Measurements from ENCODE around the gene CXCR1.

DNA sequence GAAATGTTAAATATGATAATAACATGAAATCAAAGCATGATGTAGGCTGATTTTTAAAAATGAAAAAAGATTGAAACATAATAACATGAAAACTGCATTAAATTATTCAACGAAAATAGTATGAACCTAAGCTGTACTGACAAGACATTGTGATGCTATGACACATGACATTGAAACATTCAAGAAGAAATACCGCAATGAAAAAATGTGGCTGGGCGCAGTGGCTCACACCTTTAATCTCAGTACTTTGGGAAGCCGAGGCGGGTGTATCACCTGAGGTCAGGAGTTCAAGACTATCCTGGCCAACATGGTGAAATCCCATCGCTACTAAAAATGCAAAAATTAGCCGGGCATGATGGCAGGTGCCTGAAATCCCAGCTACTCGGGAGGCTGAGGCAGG, 14.6 kb downstream of the CXCR1 start:
- TF ChIP-seq EZH2phosphoT487 (IDR thresholded peaks at IDR 0.05) = no peak
- TF ChIP-seq, protein P1, sequence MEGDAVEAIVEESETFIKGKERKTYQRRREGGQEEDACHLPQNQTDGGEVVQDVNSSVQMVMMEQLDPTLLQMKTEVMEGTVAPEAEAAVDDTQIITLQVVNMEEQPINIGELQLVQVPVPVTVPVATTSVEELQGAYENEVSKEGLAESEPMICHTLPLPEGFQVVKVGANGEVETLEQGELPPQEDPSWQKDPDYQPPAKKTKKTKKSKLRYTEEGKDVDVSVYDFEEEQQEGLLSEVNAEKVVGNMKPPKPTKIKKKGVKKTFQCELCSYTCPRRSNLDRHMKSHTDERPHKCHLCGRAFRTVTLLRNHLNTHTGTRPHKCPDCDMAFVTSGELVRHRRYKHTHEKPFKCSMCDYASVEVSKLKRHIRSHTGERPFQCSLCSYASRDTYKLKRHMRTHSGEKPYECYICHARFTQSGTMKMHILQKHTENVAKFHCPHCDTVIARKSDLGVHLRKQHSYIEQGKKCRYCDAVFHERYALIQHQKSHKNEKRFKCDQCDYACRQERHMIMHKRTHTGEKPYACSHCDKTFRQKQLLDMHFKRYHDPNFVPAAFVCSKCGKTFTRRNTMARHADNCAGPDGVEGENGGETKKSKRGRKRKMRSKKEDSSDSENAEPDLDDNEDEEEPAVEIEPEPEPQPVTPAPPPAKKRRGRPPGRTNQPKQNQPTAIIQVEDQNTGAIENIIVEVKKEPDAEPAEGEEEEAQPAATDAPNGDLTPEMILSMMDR (IDR thresholded peaks at IDR 0.05) = no peak

Data from neural progenitor cell (in vitro differentiated cells).